IMR-90 (cell line): Measurements from ENCODE around the gene CLCN5. TPM values are rescaled to one million over a fixed set of nuclear protein-coding genes. Genes with fewer than 3 reads are reported as not detected.

ENCODE experiments used
- ATAC-seq: fragments of 200-7000 bp; cut with Tn5 transposase; 2 replicates; pipeline ENCODE4 v1.9.1; 2020; ENCODE audit warnings: low read depth, mild to moderate bottlenecking, moderate library complexity
- BruUV-seq: library from RNA; stranded (reverse); fragments of 400-500 nt; replicated peaks from 2 replicates; lab custom pipeline; 2021; lab: Mats Ljungman, UMichigan
- CTCF ChIA-PET: fragments of 300-600 bp; formaldehyde crosslinking; extraction: SDS; loops from one replicate; lab custom pipeline; 2021; ENCODE audit warnings: antibody characterized with exemption; lab: Yijun Ruan, JAX
- POLR2A ChIA-PET: fragments of 300-600 bp; sonication (Branson Sonifier 250); formaldehyde crosslinking; loops from one replicate; lab custom pipeline; 2022; ENCODE audit warnings: antibody characterized with exemption; ENCODE audit not compliant: unreplicated experiment; lab: Charles Lee
- DNase-seq: peaks from one replicate; pipeline ENCODE4 v3.0.0; 2013
- H2AFZ ChIP-seq: replicated peaks from 2 replicates; pipeline ENCODE3; 2013; ENCODE audit warnings: low read length, mild to moderate bottlenecking; ENCODE audit not compliant: poor library complexity
- H2AK5ac ChIP-seq: 2 replicates; pipeline ENCODE4 v1.6.1; 2013; ENCODE audit warnings: low read depth, low read length, inconsistent platforms
- H2AK9ac ChIP-seq: replicated peaks from 2 replicates; pipeline ENCODE3; 2013; ENCODE audit warnings: mild to moderate bottlenecking, low read depth, low read length, moderate library complexity; ENCODE audit not compliant: poor library complexity
- H2BK120ac ChIP-seq: 2 replicates; pipeline ENCODE4 v1.6.1; 2013; ENCODE audit warnings: low read depth, low read length, inconsistent platforms
- H2BK15ac ChIP-seq: 3 replicates; pipeline ENCODE4 v1.6.1; 2013; ENCODE audit warnings: low read depth, low read length, inconsistent platforms
- H2BK20ac ChIP-seq: 2 replicates; pipeline ENCODE4 v1.6.1; 2013; ENCODE audit warnings: low read depth, mild to moderate bottlenecking, inconsistent platforms, low read length, moderate library complexity
- H2BK5ac ChIP-seq: 2 replicates; pipeline ENCODE4 v1.6.1; 2013; ENCODE audit warnings: mild to moderate bottlenecking, low read depth, low read length, inconsistent platforms; ENCODE audit not compliant: poor library complexity, severe bottlenecking
- H3K14ac ChIP-seq: replicated peaks from 2 replicates; pipeline ENCODE4 v1.6.1; 2013; ENCODE audit warnings: low read depth, low read length, inconsistent platforms
- H3K18ac ChIP-seq: 2 replicates; pipeline ENCODE4 v1.6.1; 2013; ENCODE audit warnings: low read depth, low read length, control low read depth
- H3K23ac ChIP-seq: 2 replicates; pipeline ENCODE4 v1.6.1; 2013; ENCODE audit warnings: low read depth, low read length, inconsistent platforms
- H3K27ac ChIP-seq: 2 replicates; pipeline ENCODE4 v1.5.1; 2013; ENCODE audit warnings: mild to moderate bottlenecking, control low read depth, low read length; ENCODE audit not compliant: insufficient read depth
- H3K27me3 ChIP-seq: 2 replicates; pipeline ENCODE4 v1.6.1; 2013; ENCODE audit warnings: low read length; ENCODE audit not compliant: control insufficient read depth, insufficient read depth
- H3K36me3 ChIP-seq: 2 replicates; pipeline ENCODE4 v1.6.1; 2013; ENCODE audit warnings: low read length, mixed read lengths; ENCODE audit not compliant: control insufficient read depth, insufficient read depth
- H3K4ac ChIP-seq: 2 replicates; pipeline ENCODE4 v1.6.1; 2013; ENCODE audit warnings: low read depth, low read length, inconsistent platforms
- H3K4me1 ChIP-seq: 2 replicates; pipeline ENCODE4 v1.6.1; 2013; ENCODE audit warnings: low read length, mixed read lengths; ENCODE audit not compliant: control insufficient read depth, insufficient read depth
- H3K4me2 ChIP-seq: 2 replicates; pipeline ENCODE4 v1.6.1; 2013; ENCODE audit warnings: low read depth, mild to moderate bottlenecking, control low read depth, low read length, moderate library complexity
- H3K4me3 ChIP-seq: 2 replicates; pipeline ENCODE4 v1.5.1; 2013; ENCODE audit warnings: low read depth, mild to moderate bottlenecking, control low read depth, low read length, moderate library complexity; ENCODE audit not compliant: insufficient read depth
- H3K56ac ChIP-seq: 2 replicates; pipeline ENCODE4 v1.6.1; 2013; ENCODE audit warnings: low read length, inconsistent platforms; ENCODE audit not compliant: insufficient read depth; ENCODE audit errors: extremely low read depth
- H3K79me1 ChIP-seq, 2 experiments: 2 replicates each; pipeline ENCODE4 v1.6.1; 2013; ENCODE audit warnings: low read length in 2 of 2, inconsistent platforms in 1 of 2, low read depth in 1 of 2
- H3K9ac ChIP-seq: 2 replicates; pipeline ENCODE4 v1.6.1; 2013; ENCODE audit warnings: low read depth, low read length, control low read depth
- H3K9me1 ChIP-seq: 2 replicates; pipeline ENCODE4 v1.6.1; 2013; ENCODE audit warnings: low read length, inconsistent platforms; ENCODE audit not compliant: insufficient read depth
- H3K9me3 ChIP-seq: 2 replicates; pipeline ENCODE4 v1.6.1; 2013; ENCODE audit warnings: low read length; ENCODE audit not compliant: control insufficient read depth, insufficient read depth
- H4K20me1 ChIP-seq: 2 replicates; pipeline ENCODE4 v1.6.1; 2013; ENCODE audit warnings: low read length, inconsistent platforms; ENCODE audit not compliant: insufficient read depth
- H4K5ac ChIP-seq: 2 replicates; pipeline ENCODE4 v1.6.1; 2013; ENCODE audit warnings: mild to moderate bottlenecking, low read depth, low read length, control low read depth
- H4K8ac ChIP-seq, 2 experiments: 2 replicates each; pipeline ENCODE4 v1.6.1; 2013; ENCODE audit warnings: low read depth in 2 of 2, low read length in 2 of 2, control low read depth in 1 of 2, inconsistent platforms in 1 of 2
- H4K91ac ChIP-seq: 2 replicates; pipeline ENCODE4 v1.6.1; 2013; ENCODE audit warnings: low read depth, low read length, inconsistent platforms; ENCODE audit not compliant: insufficient read depth
- BHLHE40 ChIP-seq: fragments of 150-350 bp; IDR thresholded peaks from 2 replicates; pipeline ENCODE4 v1.6.1; 2016; ENCODE audit warnings: mild to moderate bottlenecking, low read depth, low read length
- CEBPB ChIP-seq: IDR thresholded peaks from 2 replicates; pipeline ENCODE4 v1.6.1; 2012; ENCODE audit warnings: low read depth, low read length, improper control_type of control experiment
- CHD1 ChIP-seq: IDR thresholded peaks from 2 replicates; pipeline ENCODE4 v1.6.1; 2012; ENCODE audit warnings: low read depth, low read length, improper control_type of control experiment
- FOS ChIP-seq: fragments of 150-350 bp; IDR thresholded peaks from 2 replicates; pipeline ENCODE4 v1.6.1; 2016; ENCODE audit warnings: low read depth, low read length
- MAFK ChIP-seq: IDR thresholded peaks from 2 replicates; pipeline ENCODE4 v1.6.1; 2012; ENCODE audit warnings: low read depth, low read length, improper control_type of control experiment
- RFX5 ChIP-seq: IDR thresholded peaks from 2 replicates; pipeline ENCODE4 v1.8.0; 2012; ENCODE audit warnings: low read depth, mild to moderate bottlenecking, low read length, moderate library complexity
- USF2 ChIP-seq: fragments of 150-350 bp; IDR thresholded peaks from 2 replicates; pipeline ENCODE4 v1.6.1; 2017; ENCODE audit warnings: mild to moderate bottlenecking, antibody characterized with exemption, low read length, low read depth
- WGBS, 2 experiments: methylation state at CpG; one replicate each; pipeline versions ENCODE4 v1.1.5 to v1.1.7; 2013; ENCODE audit warnings: missing lambda C conversion rate in 2 of 2; ENCODE audit not compliant: insufficient read length in 1 of 2; ENCODE audit errors: extremely low coverage in 2 of 2; 5-methylcytosine and 5-hydroxymethylcytosine counted together
- dilution Hi-C: fragments of 300-500 bp; cut with HindIII; formaldehyde crosslinking; loops from one replicate; pipeline ENCODE4 v1.14.3; 2018; ENCODE audit warnings: low sequenced_read_pairs; ENCODE audit not compliant: unreplicated experiment
- in situ Hi-C: fragments of 300-500 bp; cut with MboI; formaldehyde crosslinking; loops from 3 replicates; pipeline ENCODE4 v1.14.3; 2019; ENCODE audit warnings: low sequenced_read_pairs, inconsistent platforms, mixed read lengths
- intact Hi-C: fragments of 100-400 bp; cut with micrococcal nuclease; formaldehyde crosslinking; loops from 2 replicates; pipeline ENCODE4 v1.10.0; 2022
- polyA plus RNA-seq, 3 experiments: library from polyadenylated mRNA; depleted of rRNA; stranded (reverse); fragments of >200 nt; gene quantifications; 2 replicates each; pipeline ENCODE4 v1.2.3, GENCODE V29; 2012; ENCODE audit warnings: low replicate concordance in 1 of 3
- total RNA-seq: library from RNA; depleted of rRNA; stranded (reverse); fragments of >200 nt; gene quantifications from 2 replicates; pipeline ENCODE4 v1.2.3, GENCODE V29; 2012

Gene CLCN5
- total and polyA plus RNA-seq, 2 of the 4 experiments (the other 2 are of a cell fraction) = 1.4 to 5.9 TPM

GRCh38 chrX:50049228-50049627 lies 126.8 kb downstream of the CLCN5 start:
- no peak overlapping the region for H3K4me2 ChIP-seq
- no peak overlapping the region for H2BK15ac ChIP-seq
- no peak for ATAC-seq
- intact Hi-C loops = no loop called here
- H4K20me1 ChIP-seq = no peaks in the 10 kb centered on the region
- POLR2A ChIA-PET = no interaction called here
- H3K9me1 ChIP-seq = no peaks in the 10 kb centered on the region
- H2BK20ac ChIP-seq = no peak overlapping the region
- no peak overlapping the region for H2AK5ac ChIP-seq
- dilution Hi-C loops = no loop called here
- H3K4ac ChIP-seq = no peak overlapping the region
- H4K5ac ChIP-seq = no peak overlapping the region
- H2BK5ac ChIP-seq = no peak overlapping the region
- no peaks in the 10 kb centered on the region for H3K36me3 ChIP-seq
- no peaks in the 10 kb centered on the region for H3K9me3 ChIP-seq
- WGBS, 2 experiments = no CpG with 5 or more reads among the region's 1 CpG
- H3K27ac ChIP-seq = no peak overlapping the region
- no peak overlapping the region for H3K18ac ChIP-seq
- no peak overlapping the region for H3K14ac ChIP-seq
- H3K23ac ChIP-seq = no peak overlapping the region
- H2BK120ac ChIP-seq = no peak overlapping the region
- no peak for DNase-seq
- no peaks in the 10 kb centered on the region for H3K27me3 ChIP-seq
- H3K4me3 ChIP-seq = no peak overlapping the region
- BruUV-seq = no TSS peak
- no peaks in the 10 kb centered on the region for H3K4me1 ChIP-seq
- in situ Hi-C loops = no loop called here
- H4K91ac ChIP-seq = no peak overlapping the region
- H4K8ac ChIP-seq = no peak overlapping the region
- CTCF ChIA-PET = no interaction called here
- H2AFZ ChIP-seq = no peak overlapping the region
- H3K9ac ChIP-seq = no peak overlapping the region
- H3K79me1 ChIP-seq = no peaks in the 10 kb centered on the region
- TF ChIP-seq MAFK (no peak), CEBPB (no peak), FOS (no peak), CHD1 (no peak), USF2 (no peak), RFX5 (no peak), BHLHE40 (no peak)
- H2AK9ac ChIP-seq = no peak overlapping the region
- H3K56ac ChIP-seq = no peak overlapping the region
